Mucosa of descending colon (tissue), 3 donors: ENCODE results near the gene CASP8AP2. TPM values are rescaled to one million over a fixed set of nuclear protein-coding genes. Genes with fewer than 3 reads are reported as not detected.

Source experiments
- ATAC-seq: fragments of 200-7000 bp; cut with Tn5 transposase; one replicate; pipeline ENCODE4 v1.9.1; 2020; ENCODE audit warnings: mild to moderate bottlenecking, moderate library complexity
- DNase-seq, 3 donors: peaks; one replicate each; pipeline ENCODE4 v3.0.0-alpha.2; 2020
- H3K36me3 ChIP-seq: fragments of 200-600 bp; one replicate; pipeline ENCODE4 v1.8.0; 2021; ENCODE audit warnings: low read depth, mild to moderate bottlenecking
- H3K4me1 ChIP-seq: fragments of 200-600 bp; one replicate; pipeline ENCODE4 v1.8.0; 2021; ENCODE audit warnings: low read depth, mild to moderate bottlenecking
- H3K4me3 ChIP-seq: fragments of 200-600 bp; one replicate; pipeline ENCODE4 v1.8.0; 2021; ENCODE audit warnings: mild to moderate bottlenecking
- H3K9me3 ChIP-seq: fragments of 200-600 bp; one replicate; pipeline ENCODE4 v1.8.0; 2021; ENCODE audit warnings: mild to moderate bottlenecking
- intact Hi-C, 2 donors: fragments of 100-400 bp; cut with DNase I in 1 of 2; cut with micrococcal nuclease in 1 of 2; formaldehyde crosslinking; loops; one replicate each; pipeline versions ENCODE4 v1.11.0 to v1.11.1; 2022; cut with DNase I, micrococcal nuclease
- total RNA-seq, 3 donors: library from RNA; stranded (reverse); fragmentation: NEBNext Ultra II Directional in 2 of 3; extraction: Animal tissue kit (Norgen Biotek cat#: 25700) in 2 of 3; gene quantifications; one replicate each; pipeline versions ENCODE4 v1.2.1 to v1.2.4, GENCODE V29; 2021 to 2023
- TF ChIP-seq, protein P1 (sequence below): fragments of 200-600 bp; IDR thresholded peaks from one replicate; pipeline ENCODE4 v1.8.0; 2022; ENCODE audit warnings: antibody characterized with exemption, mild to moderate bottlenecking
- donor health status: DM: no; HTN: no; CAD: no; lungs with moderate emphysema.
- donor health status: DM: no; HTN: no; CAD: no.
- donor health status: DM: no; HTN: yes; CAD: no.

CASP8AP2 gene
- total RNA-seq, 3 donors from 2014 or later = 11.7 to 23.3 (median 15.7) TPM

DNA sequence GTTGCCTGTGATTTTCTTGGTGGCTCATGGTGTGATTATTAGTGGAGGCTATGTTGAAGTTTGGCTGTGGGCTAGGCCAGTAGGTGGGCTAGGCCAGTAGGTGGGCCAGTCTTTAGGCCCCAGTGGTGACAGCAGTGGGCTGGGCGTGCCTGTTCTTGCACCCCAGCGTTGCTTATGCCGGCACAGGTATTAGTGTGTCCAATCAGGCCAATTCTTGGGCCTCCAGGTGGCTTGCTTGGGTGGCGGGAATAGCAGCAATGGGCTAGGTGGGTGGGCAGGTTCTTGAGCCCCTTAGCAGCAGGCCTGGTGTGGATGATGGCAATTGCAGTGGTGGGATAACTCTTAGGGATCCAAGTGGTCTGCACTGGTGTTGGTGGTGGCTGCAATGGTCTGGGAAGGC, 87.5 kb downstream of the CASP8AP2 start:
- DNase-seq (no peak), ATAC-seq (no peak)
- TF ChIP-seq, protein P1, sequence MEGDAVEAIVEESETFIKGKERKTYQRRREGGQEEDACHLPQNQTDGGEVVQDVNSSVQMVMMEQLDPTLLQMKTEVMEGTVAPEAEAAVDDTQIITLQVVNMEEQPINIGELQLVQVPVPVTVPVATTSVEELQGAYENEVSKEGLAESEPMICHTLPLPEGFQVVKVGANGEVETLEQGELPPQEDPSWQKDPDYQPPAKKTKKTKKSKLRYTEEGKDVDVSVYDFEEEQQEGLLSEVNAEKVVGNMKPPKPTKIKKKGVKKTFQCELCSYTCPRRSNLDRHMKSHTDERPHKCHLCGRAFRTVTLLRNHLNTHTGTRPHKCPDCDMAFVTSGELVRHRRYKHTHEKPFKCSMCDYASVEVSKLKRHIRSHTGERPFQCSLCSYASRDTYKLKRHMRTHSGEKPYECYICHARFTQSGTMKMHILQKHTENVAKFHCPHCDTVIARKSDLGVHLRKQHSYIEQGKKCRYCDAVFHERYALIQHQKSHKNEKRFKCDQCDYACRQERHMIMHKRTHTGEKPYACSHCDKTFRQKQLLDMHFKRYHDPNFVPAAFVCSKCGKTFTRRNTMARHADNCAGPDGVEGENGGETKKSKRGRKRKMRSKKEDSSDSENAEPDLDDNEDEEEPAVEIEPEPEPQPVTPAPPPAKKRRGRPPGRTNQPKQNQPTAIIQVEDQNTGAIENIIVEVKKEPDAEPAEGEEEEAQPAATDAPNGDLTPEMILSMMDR = no peak
- Histone ChIP-seq H3K4me1 (no peaks in the 10 kb centered on the region), H3K9me3 (peaks cover 5% of the 10 kb centered on the region), H3K36me3 (no peaks in the 10 kb centered on the region), H3K4me3 (no peak overlapping the region)
- intact Hi-C loops = no loop called here

GRCh38 chr6:89917801-89918366, 88.2 kb downstream of the CASP8AP2 start:
- TF ChIP-seq, protein P1 = no peak
- Histone ChIP-seq H3K4me1 (no peaks in the 10 kb centered on the region), H3K36me3 (no peaks in the 10 kb centered on the region), H3K4me3 (no peak overlapping the region), H3K9me3 (peaks cover 5% of the 10 kb centered on the region)
- ATAC-seq (no peak), DNase-seq (no peak)
- intact Hi-C loops = no loop called here

Other genes with a start within 250 kb of the CASP8AP2 start
- 10 to 100 TPM; 33.9 to 36.0 (median 35.9) TPM for gene LYRM2, start 191.1 kb upstream of the CASP8AP2 start, total RNA-seq
- gene MDN1, start 10.1 kb upstream of the CASP8AP2 start, total RNA-seq = 10 to 100 TPM; 23.6 to 37.8 (median 32.5) TPM
- gene GJA10, start 64.6 kb downstream of the CASP8AP2 start, total RNA-seq = not detected